ENCODE measurements around the gene DGKE.

- TF ChIP-seq CTCF (tag by site-specific recombination; IDR thresholded peaks at IDR 0.05) = no peak
- TF ChIP-seq OVOL3 (tag by site-specific recombination; IDR thresholded peaks at IDR 0.05) = no peak
- TF ChIP-seq PBX3 (CRISPR knock-in tag; IDR thresholded peaks at IDR 0.05) = no peak
- TF ChIP-seq ZNF747 (tag by site-specific recombination; IDR thresholded peaks at IDR 0.05) = no peak
- TF ChIP-seq ZNF391 (tag by site-specific recombination; IDR thresholded peaks at IDR 0.05; ENCODE audit: borderline replicate concordance, low read depth) = no peak
- no peak for TF ChIP-seq REST (tag by site-specific recombination; IDR thresholded peaks at IDR 0.05)
- TF ChIP-seq ZNF350 (tag by site-specific recombination; IDR thresholded peaks at IDR 0.05) = no peak
- TF ChIP-seq ZBTB8A (tag by site-specific recombination; IDR thresholded peaks at IDR 0.05) = no peak
- no peak for TF ChIP-seq ZNF280D (tag by site-specific recombination; IDR thresholded peaks at IDR 0.05)
Measured at GRCh38 chr17:56887552-56888467, 53.9 kb downstream of the DGKE start.

Data from HEK293 (cell line).